Stimulated activated CD8-positive, alpha-beta memory T cell treated with anti-CD3 and anti-CD28 coated beads, Interleukin-4, amount 100 ng/mL, for 1 hour (primary cell): ENCODE measurements around the gene LRCH1.

Experiments
- DNase-seq, 2 donors: peaks; one replicate each; pipeline ENCODE4 v3.0.0-alpha.2; 2020; ENCODE audit warnings: low read depth in 2 of 2, low spot score in 1 of 2

LRCH1 gene

GRCh38 chr13:46612267-46612666, 59.3 kb downstream of the LRCH1 start:
- DNase-seq: no peak

GRCh38 chr13:46613409-46614049, 60.6 kb downstream of the LRCH1 start:
- no peak for DNase-seq

GRCh38 chr13:46614582-46614981, 61.6 kb downstream of the LRCH1 start:
- no peak for DNase-seq

GRCh38 chr13:46615888-46616531, 63.0 kb downstream of the LRCH1 start:
- DNase-seq: no peak

GRCh38 chr13:46617229-46617721, 64.3 kb downstream of the LRCH1 start:
- DNase-seq: no peak

GRCh38 chr13:46617885-46618284, 64.9 kb downstream of the LRCH1 start:
- DNase-seq: no peak

- DNase-seq: no peak
Measured at GRCh38 chr13:46618694-46619254, 65.8 kb downstream of the LRCH1 start.

- no peak for DNase-seq
Measured at GRCh38 chr13:46620029-46620428, 67.1 kb downstream of the LRCH1 start.

GRCh38 chr13:46620471-46620870, 67.5 kb downstream of the LRCH1 start:
- no peak for DNase-seq

- DNase-seq: no peak
Measured at GRCh38 chr13:46621133-46621532, 68.2 kb downstream of the LRCH1 start.

GRCh38 chr13:46621792-46622629, 69.0 kb downstream of the LRCH1 start:
- DNase-seq: no peak

GRCh38 chr13:46622630-46623256, 69.8 kb downstream of the LRCH1 start:
- DNase-seq: no peak

GRCh38 chr13:46624353-46624752, 71.4 kb downstream of the LRCH1 start:
- no peak for DNase-seq

- no peak for DNase-seq
Measured at GRCh38 chr13:46624821-46625220, 71.9 kb downstream of the LRCH1 start.

- DNase-seq: no peak
Measured at GRCh38 chr13:46627462-46627861, 74.5 kb downstream of the LRCH1 start.

GRCh38 chr13:46628622-46629365, 75.8 kb downstream of the LRCH1 start:
- DNase-seq: no peak

GRCh38 chr13:46629811-46630413, 76.9 kb downstream of the LRCH1 start:
- DNase-seq: no peak

GRCh38 chr13:46630431-46631178, 77.6 kb downstream of the LRCH1 start:
- no peak for DNase-seq

GRCh38 chr13:46631179-46631542, 78.2 kb downstream of the LRCH1 start:
- no peak for DNase-seq
